Medulla oblongata (tissue), 1 donor: ENCODE measurements around the gene PDLIM7.

Source experiments
- DNase-seq: peaks from one replicate; pipeline ENCODE4 v3.0.0-alpha.2; 2015; ENCODE audit errors: extremely low spot score

Gene PDLIM7

DNA sequence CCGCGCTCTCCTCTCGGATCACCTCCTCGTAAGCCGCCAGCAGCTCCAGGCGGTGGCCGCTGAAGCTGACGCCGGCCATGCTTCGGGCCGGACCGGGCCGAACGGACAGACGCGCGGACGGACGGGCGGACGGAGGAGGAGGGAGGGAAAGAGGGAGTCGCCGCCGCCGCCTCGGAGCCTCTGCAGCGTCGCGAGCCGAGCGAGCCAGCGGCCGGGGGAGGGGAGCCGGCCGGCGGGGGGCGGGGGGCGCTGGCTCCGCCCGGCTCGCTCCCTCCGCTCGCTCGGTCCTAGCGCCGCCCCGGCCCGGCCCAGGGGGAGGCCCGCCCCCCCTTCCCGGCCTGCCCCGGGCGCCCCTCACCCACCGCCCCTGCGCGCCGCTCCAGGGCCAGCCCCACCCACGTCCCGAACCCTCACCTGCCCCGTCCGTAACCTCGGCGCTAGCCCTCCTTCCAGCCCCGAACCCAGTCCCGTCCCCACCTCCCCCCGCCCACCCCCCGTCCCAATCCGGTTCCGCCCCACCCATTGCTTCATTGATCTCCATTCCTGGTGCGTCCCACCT lies 23.9 kb downstream of the PDLIM7 start, which contains the start of gene DBN1:
Gene DBN1 (minus strand): TSS at position 192 of the 559 bp plus-strand sequence. CDS start 113 bp downstream, at position 79.
- peak; percentile 27 for DNase-seq

- no peak for DNase-seq
These were observed 24.7 kb downstream of the PDLIM7 start for GRCh38 chr5:177472460-177473442.

DNA sequence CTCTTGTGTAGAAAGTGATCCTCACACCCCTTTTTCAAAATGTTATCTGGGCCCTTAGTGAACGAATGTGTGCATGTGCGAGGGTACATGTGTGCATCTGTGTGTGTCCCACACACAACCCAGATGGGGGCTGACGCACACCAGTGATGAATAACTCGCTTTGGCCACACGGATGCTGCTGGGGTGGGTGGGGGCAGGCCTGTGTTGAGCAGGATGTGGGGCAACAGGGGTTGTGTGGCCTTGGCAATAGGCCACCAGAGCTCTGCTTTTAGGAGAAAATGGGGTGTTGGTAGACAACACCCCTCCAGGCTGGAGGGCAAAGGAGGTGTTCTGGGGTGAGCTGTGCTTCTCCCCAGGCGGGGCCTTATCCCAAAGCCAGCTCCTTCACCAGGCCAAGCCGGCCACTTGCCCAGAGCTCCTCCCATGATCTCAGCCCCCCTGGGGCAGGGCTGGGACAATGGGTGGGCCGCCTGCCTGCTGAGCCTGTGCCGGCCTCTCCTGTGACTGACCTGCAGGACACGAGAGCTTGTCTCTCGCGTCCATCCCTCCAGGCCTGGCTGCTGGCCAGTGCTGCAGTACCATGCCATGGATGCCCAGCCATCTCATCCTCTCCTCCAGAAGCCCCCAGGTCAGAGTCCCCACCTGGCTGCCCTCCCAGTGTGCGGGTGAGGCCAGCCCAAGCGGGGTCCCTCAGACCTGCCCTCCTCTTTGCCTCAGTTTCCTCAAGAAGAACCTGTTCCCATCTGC lies 25.6 kb downstream of the PDLIM7 start:
- no peak for DNase-seq

- no peak for DNase-seq
These were observed 26.5 kb downstream of the PDLIM7 start for GRCh38 chr5:177470759-177471536.

GRCh38 chr5:177469750-177470525 lies 27.5 kb downstream of the PDLIM7 start:
- no peak for DNase-seq

DNA sequence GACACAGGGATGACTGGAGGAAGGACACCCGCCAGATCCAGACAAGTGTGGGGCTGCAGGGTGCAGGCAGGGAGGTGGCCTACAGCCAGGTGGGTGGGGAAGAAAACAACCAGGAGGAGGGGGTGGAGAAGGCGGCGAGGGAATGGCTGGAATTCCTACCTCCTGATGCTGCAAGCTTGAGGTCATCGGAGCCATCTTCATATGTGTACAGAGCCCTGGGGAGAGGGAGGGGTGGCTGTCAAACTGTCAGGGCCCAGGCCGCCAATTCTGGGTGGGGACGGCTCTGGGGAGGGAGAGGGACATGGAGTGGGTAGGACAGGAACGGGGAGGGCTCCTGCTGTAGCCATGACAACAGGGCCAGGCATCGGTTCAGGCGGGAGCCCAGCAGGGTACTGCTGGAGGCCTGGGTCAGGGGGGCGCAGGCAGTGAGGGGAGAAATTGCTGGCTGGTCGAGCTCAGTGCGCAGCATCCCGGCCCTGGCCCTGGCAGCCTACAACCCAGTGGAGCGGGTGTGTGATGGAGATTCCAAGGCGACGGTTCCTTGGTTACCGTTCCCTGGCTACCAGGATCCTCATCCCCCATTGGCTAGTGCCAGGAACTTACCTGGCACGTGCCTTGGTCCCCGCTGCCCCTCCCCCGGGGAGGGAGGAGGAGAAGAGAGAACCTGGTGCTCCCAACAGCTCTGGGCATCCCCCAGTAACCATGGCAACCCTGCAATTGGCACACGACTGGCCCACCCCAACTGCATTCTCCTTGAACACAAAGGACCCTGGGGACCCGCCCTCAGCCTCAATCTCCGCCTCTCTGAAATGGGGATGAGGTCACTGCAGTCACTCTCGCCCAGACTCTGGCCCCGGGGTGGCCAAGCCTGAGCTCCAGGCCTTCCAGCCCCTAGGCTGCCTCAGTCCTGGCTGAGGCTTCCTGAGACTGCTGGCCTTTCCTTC lies 28.4 kb downstream of the PDLIM7 start:
- DNase-seq = no peak

- DNase-seq = no peak
These were observed 29.1 kb downstream of the PDLIM7 start for GRCh38 chr5:177468329-177468684.

DNA sequence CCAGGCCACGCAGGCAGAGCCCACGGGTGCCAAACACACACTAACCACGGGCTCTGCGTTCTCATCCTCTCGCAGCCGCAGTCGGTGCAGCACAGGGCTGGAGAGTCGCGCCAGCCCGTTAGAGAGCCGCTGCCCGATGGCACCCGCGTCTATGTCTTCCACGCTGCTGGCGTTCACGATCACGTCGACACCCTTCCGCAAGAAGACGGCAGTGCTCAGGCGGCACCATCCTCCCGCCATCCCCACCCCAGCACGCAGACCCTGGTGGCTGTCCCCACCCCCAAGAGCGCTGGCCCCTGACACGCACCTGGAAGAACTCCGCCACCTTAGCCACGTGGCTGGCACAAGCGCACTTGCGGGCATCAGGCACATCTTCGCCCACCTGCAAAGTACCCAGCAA lies 30.0 kb downstream of the PDLIM7 start:
- no peak for DNase-seq

- DNase-seq = no peak
These were observed 30.5 kb downstream of the PDLIM7 start for GRCh38 chr5:177466861-177467260.

- DNase-seq = no peak
These were observed 32.4 kb downstream of the PDLIM7 start for GRCh38 chr5:177465044-177465443.

- DNase-seq = no peak
These were observed 35.3 kb downstream of the PDLIM7 start for GRCh38 chr5:177462021-177462670.

GRCh38 chr5:177459819-177460628 lies 37.4 kb downstream of the PDLIM7 start:
- no peak for DNase-seq

DNA sequence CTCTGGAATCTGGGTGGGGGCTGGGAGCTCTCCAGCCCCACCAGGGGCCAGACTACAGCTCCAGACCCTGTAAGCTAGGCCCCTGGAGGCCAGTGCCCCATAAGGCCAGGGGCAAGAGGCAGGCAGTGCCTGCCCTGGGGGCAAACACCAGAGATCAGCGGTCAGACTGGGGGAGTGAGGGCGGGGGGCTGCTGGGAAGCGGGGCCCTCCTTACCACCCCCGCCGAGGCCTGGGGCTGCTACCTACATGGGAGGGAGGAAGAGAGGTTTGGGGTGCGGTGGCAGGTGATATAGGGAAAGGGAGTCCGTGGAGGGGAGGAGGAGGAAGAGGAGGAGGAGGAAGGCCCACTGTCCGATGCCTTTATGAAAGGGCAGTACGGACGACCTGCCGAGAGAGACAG lies 38.0 kb downstream of the PDLIM7 start:
- no peak for DNase-seq

DNA sequence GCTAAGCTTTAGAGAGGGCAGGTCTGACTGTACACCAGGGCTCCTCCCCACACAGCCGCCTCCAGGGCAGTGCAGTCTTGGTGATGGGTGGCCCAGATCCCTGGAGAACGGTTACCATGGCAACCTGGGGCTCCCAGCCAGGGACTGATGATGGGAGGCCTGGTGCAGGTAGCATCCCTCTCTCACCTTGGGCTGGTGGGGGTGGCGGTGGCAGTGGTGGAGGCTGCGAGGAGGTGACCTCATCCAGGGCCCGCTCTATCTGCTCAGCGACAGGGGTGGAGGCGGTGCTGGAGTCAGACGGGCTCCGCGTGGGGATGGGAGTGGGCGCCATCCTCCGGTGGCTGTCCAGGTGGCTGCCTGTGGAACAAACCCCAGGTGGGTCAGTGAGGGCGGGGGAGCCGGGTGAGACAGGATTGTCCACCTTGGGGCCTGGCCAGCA lies 38.5 kb downstream of the PDLIM7 start:
- no peak for DNase-seq

DNA sequence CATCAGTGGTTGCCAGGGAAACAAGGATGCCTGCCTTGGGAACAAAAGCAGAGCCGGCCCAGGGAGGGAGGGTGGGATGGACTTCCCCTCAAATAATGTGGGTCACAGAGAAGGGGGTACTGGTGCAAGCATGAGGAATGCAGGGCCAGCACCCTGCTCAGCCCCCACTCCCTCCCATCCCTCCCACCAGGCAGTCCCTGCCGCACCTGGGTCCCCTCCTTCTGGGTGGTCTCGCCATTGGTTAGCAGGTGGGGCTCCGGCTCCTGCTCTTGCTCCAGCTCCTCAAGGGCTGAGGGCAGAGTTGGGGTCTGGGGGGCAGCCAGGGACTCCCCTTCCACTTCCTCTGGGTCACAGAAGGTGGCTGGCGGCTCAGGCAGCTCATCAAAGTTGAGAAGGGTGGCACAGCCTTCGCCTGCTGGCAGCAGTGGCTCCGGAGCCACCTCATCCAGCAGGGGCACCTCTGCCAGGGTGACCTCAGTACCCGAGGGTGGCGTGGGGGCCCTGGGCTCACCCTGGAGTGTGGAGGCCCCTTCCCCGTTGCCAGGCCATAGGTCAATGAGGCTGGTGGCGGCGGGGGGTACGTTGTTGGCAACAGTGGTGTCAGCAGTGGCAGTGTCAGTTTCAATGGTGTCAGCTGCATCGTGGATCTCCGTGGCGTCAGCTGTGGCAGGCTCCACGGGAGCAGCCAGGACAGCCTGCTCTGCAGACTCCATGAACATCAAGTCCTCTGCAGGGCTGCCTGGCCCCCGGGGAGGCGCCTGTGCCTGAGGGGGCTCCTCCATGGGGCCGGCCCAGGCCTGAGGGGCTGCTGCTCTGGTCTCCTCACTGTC lies 39.3 kb downstream of the PDLIM7 start:
- no peak for DNase-seq

DNA sequence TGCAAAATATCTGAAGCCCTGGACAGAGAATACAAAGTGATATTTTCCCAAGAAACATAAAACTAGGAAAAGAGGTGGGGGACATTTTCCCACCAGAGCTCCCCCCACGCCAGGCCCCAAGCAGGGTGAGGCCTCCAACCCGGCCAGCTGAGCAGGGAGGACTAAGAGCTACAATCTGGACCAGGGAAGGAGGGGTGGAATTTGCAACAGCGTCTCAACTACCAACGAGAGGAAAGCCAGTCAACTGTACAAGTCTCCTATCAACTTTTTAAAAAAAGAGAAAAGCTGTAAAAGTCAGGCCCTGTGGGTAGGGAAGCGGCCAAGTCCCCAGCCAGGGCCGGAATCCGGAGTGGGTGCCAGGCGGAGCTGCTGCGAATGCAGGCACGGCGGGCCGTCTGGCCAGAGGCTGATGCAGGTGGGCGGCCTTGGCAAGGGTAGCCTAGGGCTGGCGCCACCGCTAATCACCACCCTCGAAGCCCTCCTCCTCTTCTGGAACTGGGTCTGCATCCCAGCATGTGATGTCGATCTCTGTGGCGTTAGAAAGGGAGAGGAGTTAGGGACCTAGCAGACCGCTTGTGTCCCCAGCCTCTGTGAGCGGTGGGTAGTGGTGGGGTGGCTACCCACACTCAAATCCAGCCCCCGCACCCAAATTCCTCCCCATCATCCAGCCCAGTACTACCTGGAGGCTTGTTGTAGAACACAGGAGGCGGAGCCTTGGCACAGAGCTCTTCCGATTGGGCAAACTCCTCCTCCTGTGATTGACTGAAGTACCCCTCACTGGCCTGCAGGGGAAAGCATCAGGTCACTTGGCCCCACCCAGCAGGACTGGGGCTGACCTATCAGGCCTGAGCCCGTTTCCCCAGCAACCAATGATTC lies 40.2 kb downstream of the PDLIM7 start:
- DNase-seq = peak; percentile 91
